CD4-positive, alpha-beta memory T cell (primary cell): ENCODE data around the gene SETBP1. TPM values are rescaled to one million over a fixed set of nuclear protein-coding genes. Genes with fewer than 3 reads are reported as not detected.

Experiments
- CTCF ChIA-PET: fragments of 350-600 bp; sonication (Branson Sonifier 250); formaldehyde crosslinking; loops from one replicate; lab custom pipeline; 2021; ENCODE audit warnings: inconsistent platforms; ENCODE audit not compliant: partially characterized antibody; lab: Charles Lee
- POLR2A ChIA-PET: fragments of 350-600 bp; sonication (Branson Sonifier 250); formaldehyde crosslinking; loops from one replicate; lab custom pipeline; 2021; ENCODE audit not compliant: partially characterized antibody; lab: Charles Lee
- DNase-seq, 5 donors: peaks; one replicate each; pipeline versions ENCODE4 v3.0.0 to v3.0.0-alpha.2; 2020 to 2022; ENCODE audit warnings: mixed read lengths in 1 of 5
- H3K27ac ChIP-seq: one replicate; pipeline ENCODE4 v1.7.0; 2013; ENCODE audit warnings: low read depth, low read length
- H3K27me3 ChIP-seq: 2 replicates; pipeline ENCODE4 v1.7.0; 2013; ENCODE audit warnings: mild to moderate bottlenecking, low read length, moderate library complexity; ENCODE audit not compliant: insufficient read depth
- H3K36me3 ChIP-seq: 2 replicates; pipeline ENCODE4 v1.7.0; 2013; ENCODE audit warnings: mild to moderate bottlenecking, low read length, moderate library complexity; ENCODE audit not compliant: insufficient read depth
- H3K4me1 ChIP-seq: 2 replicates; pipeline ENCODE4 v1.7.0; 2013; ENCODE audit warnings: mild to moderate bottlenecking, low read length, moderate library complexity; ENCODE audit not compliant: insufficient read depth
- H3K4me3 ChIP-seq, 2 donors: one replicate each; pipeline ENCODE4 v1.7.0; 2013; ENCODE audit warnings: low read length in 2 of 2, mild to moderate bottlenecking in 1 of 2
- H3K9me3 ChIP-seq, 2 donors: one replicate each; pipeline ENCODE4 v1.7.0; 2013; ENCODE audit warnings: low read length in 2 of 2, control low read depth in 1 of 2; ENCODE audit not compliant: control insufficient read depth in 1 of 2
- H3K27ac Mint-ChIP-seq, 7 donors: one replicate each; pipeline ENCODE4 v1.8.0; 2020 to 2021; ENCODE audit warnings: mixed read lengths in 7 of 7, mild to moderate bottlenecking in 6 of 7, inconsistent platforms in 3 of 7, moderate library complexity in 3 of 7
- H3K27me3 Mint-ChIP-seq, 2 donors: one replicate each; pipeline ENCODE4 v1.8.0; 2020 to 2021; ENCODE audit warnings: mixed read lengths in 2 of 2
- H3K36me3 Mint-ChIP-seq, 2 donors: one replicate each; pipeline ENCODE4 v1.8.0; 2020 to 2021; ENCODE audit warnings: mixed read lengths in 2 of 2, inconsistent platforms in 1 of 2, mild to moderate bottlenecking in 1 of 2
- H3K4me1 Mint-ChIP-seq, 4 donors: one replicate each; pipeline ENCODE4 v1.8.0; 2020 to 2021; ENCODE audit warnings: mixed read lengths in 4 of 4, mild to moderate bottlenecking in 1 of 4
- H3K4me3 Mint-ChIP-seq, 8 donors: one replicate each; pipeline ENCODE4 v1.8.0; 2020 to 2021; ENCODE audit warnings: mixed read lengths in 8 of 8, mild to moderate bottlenecking in 7 of 8, moderate library complexity in 6 of 8, inconsistent platforms in 3 of 8
- H3K9me3 Mint-ChIP-seq, 8 donors: one replicate each; pipeline ENCODE4 v1.8.0; 2020 to 2021; ENCODE audit warnings: mixed read lengths in 8 of 8, mild to moderate bottlenecking in 5 of 8, inconsistent platforms in 3 of 8, moderate library complexity in 1 of 8
- intact Hi-C: fragments of 100-400 bp; cut with micrococcal nuclease; formaldehyde crosslinking; loops from one replicate; pipeline ENCODE4 v1.15.1; 2023
- polyA plus RNA-seq, 2 donors: library from polyadenylated mRNA; unstranded; fragments of 300-500 nt; fragmentation: Illumina TruSeq; gene quantifications; one replicate each; pipeline ENCODE4 v1.2.3, GENCODE V29; 2021
- total RNA-seq, 2 experiments: library from RNA; stranded (reverse); gene quantifications; one replicate each; pipeline ENCODE4 v1.2.3, GENCODE V29; 2021

SETBP1 gene
- total and polyA plus RNA-seq, 4 experiments from 2014 or later: 0.03 to 0.21 (median 0.09) TPM; not detected in 1

DNA sequence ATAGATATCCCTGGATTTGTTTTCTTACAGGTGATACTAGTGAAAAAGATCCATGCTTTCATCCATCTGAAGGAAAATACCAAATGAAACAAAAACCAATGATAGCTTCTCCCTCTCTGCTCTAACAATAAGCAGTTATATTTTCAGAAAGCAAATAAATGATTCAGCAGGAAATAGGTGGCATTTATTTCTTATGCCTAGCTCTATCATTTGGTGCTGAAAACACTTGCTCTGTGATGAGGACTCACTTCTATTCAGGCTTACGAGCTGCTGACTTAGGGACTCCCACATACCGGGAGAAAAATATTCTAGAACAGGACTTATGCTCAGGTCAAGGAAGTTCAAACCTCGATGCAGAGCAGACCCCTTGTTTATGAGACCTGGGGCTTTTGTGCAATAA is 142.6 kb downstream of the SETBP1 start:
- H3K4me3 ChIP-seq: no peak overlapping the region
- no peaks in the 10 kb centered on the region for H3K36me3 Mint-ChIP-seq
- intact Hi-C loops: no loop called here
- ChIA-PET CTCF (no interaction called here), POLR2A (no interaction called here)
- peaks cover 0 to 2% (median 0%) of the 10 kb centered on the region in 8 donors for H3K9me3 Mint-ChIP-seq
- no peak overlapping the region for H3K27ac Mint-ChIP-seq
- H3K4me1 ChIP-seq: no peaks in the 10 kb centered on the region
- peaks cover 0 to 1% of the 10 kb centered on the region in 2 donors for H3K27me3 Mint-ChIP-seq
- peaks cover 0 to 2% (median 0%) of the 10 kb centered on the region in 4 donors for H3K4me1 Mint-ChIP-seq
- H3K27ac ChIP-seq: no peak overlapping the region
- H3K36me3 ChIP-seq: no peaks in the 10 kb centered on the region
- no peaks in the 10 kb centered on the region for H3K9me3 ChIP-seq
- no peak overlapping the region for H3K4me3 Mint-ChIP-seq
- H3K27me3 ChIP-seq: no peaks in the 10 kb centered on the region
- no peak for DNase-seq

DNA sequence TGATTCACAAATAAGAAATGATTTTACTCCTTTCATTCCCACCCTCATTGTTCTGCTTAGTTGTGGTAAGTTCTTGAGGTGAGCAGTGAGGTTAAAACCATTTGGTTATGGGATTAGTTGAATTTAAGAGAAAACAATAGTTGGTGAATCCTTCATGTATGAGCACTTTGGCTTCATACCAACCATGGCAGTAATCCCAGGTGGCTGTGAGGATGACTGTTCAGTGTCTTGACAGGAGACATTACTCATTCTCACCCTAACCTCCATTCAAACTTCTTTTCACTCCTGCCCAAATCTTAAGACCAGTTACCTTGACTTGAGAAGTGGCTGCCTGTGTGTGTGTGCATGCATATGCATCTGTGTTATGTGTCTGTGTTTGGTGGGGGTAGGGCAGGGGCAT is 143.1 kb downstream of the SETBP1 start:
- Mint-ChIP-seq H3K4me1 (peaks cover 0 to under 1% (median 0%) of the 10 kb centered on the region in 4 donors), H3K36me3 (no peaks in the 10 kb centered on the region), H3K4me3 (no peak overlapping the region), H3K27me3 (peaks cover 0 to 1% of the 10 kb centered on the region in 2 donors), H3K9me3 (peaks cover 0 to 2% (median 0%) of the 10 kb centered on the region in 8 donors), H3K27ac (no peak overlapping the region)
- Histone ChIP-seq H3K36me3 (no peaks in the 10 kb centered on the region), H3K4me3 (no peak overlapping the region), H3K4me1 (no peaks in the 10 kb centered on the region), H3K27ac (no peak overlapping the region), H3K9me3 (no peaks in the 10 kb centered on the region), H3K27me3 (no peaks in the 10 kb centered on the region)
- no peak for DNase-seq
- intact Hi-C loops: no loop called here
- POLR2A ChIA-PET: no interaction called here
- CTCF ChIA-PET: no interaction called here

DNA sequence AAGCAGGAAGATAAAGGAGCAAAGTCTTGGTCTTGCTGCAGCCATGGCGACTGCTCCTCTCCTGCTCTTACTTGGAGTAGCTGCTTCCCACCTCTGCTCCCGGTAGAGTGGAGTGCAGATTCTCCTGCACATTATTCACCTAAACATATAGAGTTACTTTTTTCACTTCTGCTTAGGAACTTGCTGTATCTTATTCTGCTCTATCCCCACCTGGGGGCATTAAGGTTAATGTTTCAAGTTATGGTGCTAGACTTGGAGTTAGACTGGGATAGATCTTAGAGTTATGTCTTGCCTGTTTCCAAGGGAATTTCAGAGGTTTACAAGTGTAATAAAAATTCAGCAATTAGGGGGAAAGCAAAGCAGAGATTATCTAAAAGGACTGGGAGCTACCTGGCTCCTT is 144.2 kb downstream of the SETBP1 start:
- Histone ChIP-seq H3K27me3 (no peaks in the 10 kb centered on the region), H3K27ac (no peak overlapping the region), H3K36me3 (no peaks in the 10 kb centered on the region), H3K4me1 (no peaks in the 10 kb centered on the region), H3K9me3 (no peaks in the 10 kb centered on the region), H3K4me3 (no peak overlapping the region)
- Mint-ChIP-seq H3K36me3 (no peaks in the 10 kb centered on the region), H3K9me3 (peaks cover 0 to 2% (median 0%) of the 10 kb centered on the region in 8 donors), H3K27ac (no peak overlapping the region), H3K27me3 (peaks cover 0 to 1% of the 10 kb centered on the region in 2 donors), H3K4me1 (no peaks in the 10 kb centered on the region), H3K4me3 (no peak overlapping the region)
- intact Hi-C loops: no loop called here
- ChIA-PET CTCF (no interaction called here), POLR2A (no interaction called here)
- DNase-seq: no peak

DNA sequence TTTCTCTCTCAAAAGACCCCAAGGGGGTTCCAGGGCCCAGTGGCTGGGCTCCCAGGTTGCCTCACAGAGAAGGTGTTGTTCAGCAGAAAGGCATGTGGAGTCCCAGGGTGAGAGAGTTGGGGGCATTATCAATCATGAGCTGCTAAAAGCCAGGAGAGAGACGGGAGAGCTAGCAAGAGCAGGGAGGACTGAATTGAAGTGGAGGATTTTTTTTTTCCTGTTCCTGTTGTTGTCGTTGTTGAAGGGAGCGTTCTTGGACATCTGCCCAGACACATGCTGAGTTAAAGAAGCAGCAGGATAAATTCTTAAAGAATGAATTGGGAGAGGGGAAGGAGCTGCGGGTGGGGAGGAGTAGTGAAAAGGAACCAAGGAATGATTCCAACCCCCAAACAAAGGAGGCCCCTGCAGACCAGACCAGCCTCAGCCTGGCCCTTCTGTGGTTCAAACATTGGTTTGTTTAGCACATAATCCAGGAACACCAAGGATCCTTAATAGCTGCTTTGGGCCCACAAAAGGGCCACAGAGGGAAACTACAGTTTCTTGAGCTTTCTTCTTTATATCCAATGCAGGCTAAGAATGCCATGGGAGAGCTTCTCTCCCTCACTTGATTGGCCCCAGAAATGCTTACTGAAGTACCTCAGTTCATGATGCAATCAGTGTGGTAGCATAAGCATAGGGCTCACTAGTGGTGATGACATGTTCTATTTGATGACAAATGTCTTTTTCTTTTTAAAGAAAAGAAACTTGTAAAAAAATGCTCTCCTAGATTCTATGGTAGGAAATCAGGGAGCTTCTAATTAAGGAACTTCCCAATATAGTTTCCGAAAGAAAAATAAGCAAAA is 146.0 kb downstream of the SETBP1 start:
- Mint-ChIP-seq H3K27me3 (peaks cover 0 to 1% of the 10 kb centered on the region in 2 donors), H3K36me3 (no peaks in the 10 kb centered on the region), H3K27ac (no peak overlapping the region), H3K4me1 (peaks cover 0 to 2% (median 0%) of the 10 kb centered on the region in 4 donors), H3K9me3 (peaks cover 0 to 2% (median 0%) of the 10 kb centered on the region in 8 donors), H3K4me3 (no peak overlapping the region)
- H3K27me3 ChIP-seq: no peaks in the 10 kb centered on the region
- POLR2A ChIA-PET: no interaction called here
- no peak for DNase-seq
- intact Hi-C loops: no loop called here
- H3K9me3 ChIP-seq: no peaks in the 10 kb centered on the region
- no peaks in the 10 kb centered on the region for H3K36me3 ChIP-seq
- H3K27ac ChIP-seq: no peak overlapping the region
- H3K4me1 ChIP-seq: no peaks in the 10 kb centered on the region
- CTCF ChIA-PET: interaction anchor here (0.9 to 1.3 kb wide), 2 partner anchors 12 to 15 kb away, joined by 3 to 5 read pairs; no protein-coding TSS in a partner anchor
- H3K4me3 ChIP-seq: no peak overlapping the region

DNA sequence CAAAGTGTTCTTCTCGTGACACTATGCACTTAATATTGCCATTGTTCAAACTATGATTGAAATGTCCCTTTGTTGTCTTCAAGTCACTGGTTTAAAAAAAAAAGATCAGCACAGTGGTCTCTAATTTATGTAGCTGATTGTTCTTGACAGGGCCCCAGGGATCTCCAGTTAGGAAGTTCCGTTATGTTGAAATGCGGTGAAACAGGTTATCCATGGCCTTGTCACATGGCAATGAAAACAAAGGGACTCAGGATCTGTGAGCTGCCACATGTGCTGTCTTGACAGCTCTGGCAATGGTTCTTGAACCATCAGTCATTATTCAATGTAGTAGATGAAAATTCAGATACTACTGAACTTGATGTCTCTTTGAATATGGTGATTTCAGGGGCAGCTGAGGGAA is 147.4 kb downstream of the SETBP1 start:
- H3K9me3 Mint-ChIP-seq: peaks cover 0 to 2% (median 0%) of the 10 kb centered on the region in 8 donors
- H3K9me3 ChIP-seq: no peaks in the 10 kb centered on the region
- no peak overlapping the region for H3K27ac Mint-ChIP-seq
- intact Hi-C loops: no loop called here
- ChIA-PET CTCF (interaction anchor here (0.9 kb wide), 1 partner anchor 11 kb away, joined by 3 read pairs; no protein-coding TSS in a partner anchor), POLR2A (no interaction called here)
- H3K4me3 Mint-ChIP-seq: no peak overlapping the region
- H3K4me1 Mint-ChIP-seq: peaks cover 0 to 2% (median 0%) of the 10 kb centered on the region in 4 donors
- no peaks in the 10 kb centered on the region for H3K36me3 Mint-ChIP-seq
- DNase-seq: no peak
- H3K4me3 ChIP-seq: no peak overlapping the region
- H3K27me3 Mint-ChIP-seq: peaks cover 0 to 1% of the 10 kb centered on the region in 2 donors
- H3K36me3 ChIP-seq: no peaks in the 10 kb centered on the region
- H3K27ac ChIP-seq: no peak overlapping the region
- H3K27me3 ChIP-seq: no peaks in the 10 kb centered on the region
- no peaks in the 10 kb centered on the region for H3K4me1 ChIP-seq

DNA sequence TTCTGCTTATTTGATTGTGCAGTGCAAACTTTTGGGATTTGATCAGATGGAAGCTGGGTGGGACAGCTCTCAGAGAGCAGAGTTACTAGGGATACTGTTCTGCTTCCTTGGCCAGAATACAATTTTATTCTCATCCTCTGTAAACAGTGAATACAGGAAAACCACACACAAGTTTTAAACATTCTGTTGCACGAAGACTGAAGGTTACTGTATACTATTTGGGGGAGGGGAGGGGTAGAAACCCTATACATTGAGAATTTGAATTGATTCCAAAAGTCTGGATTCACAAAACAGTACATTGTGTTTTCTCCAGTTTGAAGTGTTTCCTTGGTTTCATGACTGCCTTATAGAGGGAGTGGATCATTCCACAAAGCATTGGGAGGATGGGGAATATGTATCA is 149.9 kb downstream of the SETBP1 start:
- no peak overlapping the region for H3K4me3 ChIP-seq
- Mint-ChIP-seq H3K27me3 (peaks cover 0 to 1% of the 10 kb centered on the region in 2 donors), H3K27ac (peak overlapping the region in 1 of 7 donors; percentile 2), H3K4me1 (peaks cover 0 to 3% (median under 1%) of the 10 kb centered on the region in 4 donors), H3K4me3 (no peak overlapping the region), H3K36me3 (no peaks in the 10 kb centered on the region), H3K9me3 (peaks cover 0 to 1% (median 0%) of the 10 kb centered on the region in 8 donors)
- ChIA-PET CTCF (interaction anchor here (1.0 kb wide), 1 partner anchor 111 kb away, joined by 3 read pairs; no protein-coding TSS in a partner anchor), POLR2A (no interaction called here)
- no peak for DNase-seq
- no peaks in the 10 kb centered on the region for H3K4me1 ChIP-seq
- H3K36me3 ChIP-seq: no peaks in the 10 kb centered on the region
- intact Hi-C loops: no loop called here
- no peaks in the 10 kb centered on the region for H3K9me3 ChIP-seq
- H3K27me3 ChIP-seq: no peaks in the 10 kb centered on the region
- H3K27ac ChIP-seq: no peak overlapping the region

DNA sequence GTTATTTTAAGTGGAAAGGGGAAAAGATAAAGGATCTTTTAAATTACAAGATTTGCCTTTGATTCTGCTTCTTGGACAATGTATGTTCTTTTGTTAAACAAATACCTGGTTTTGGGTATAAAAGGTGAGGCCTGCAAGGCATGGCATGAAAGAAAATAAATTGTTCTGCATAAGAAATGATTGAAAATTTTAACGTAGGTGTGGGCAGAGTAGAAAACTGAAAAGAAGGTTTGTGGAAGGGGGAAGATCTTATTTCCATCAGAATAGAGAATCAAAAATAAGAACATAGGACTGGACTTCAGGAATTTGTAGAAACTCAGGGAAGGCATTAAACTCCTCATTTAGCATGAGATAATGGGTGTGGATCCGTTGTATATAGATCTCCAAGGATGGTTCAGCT is 153.1 kb downstream of the SETBP1 start:
- CTCF ChIA-PET: no interaction called here
- Mint-ChIP-seq H3K4me3 (no peak overlapping the region), H3K9me3 (no peaks in the 10 kb centered on the region), H3K36me3 (no peaks in the 10 kb centered on the region), H3K27me3 (no peaks in the 10 kb centered on the region), H3K27ac (no peak overlapping the region), H3K4me1 (peaks cover 0 to 7% (median 3%) of the 10 kb centered on the region in 4 donors)
- H3K27me3 ChIP-seq: no peaks in the 10 kb centered on the region
- no peaks in the 10 kb centered on the region for H3K36me3 ChIP-seq
- H3K9me3 ChIP-seq: no peaks in the 10 kb centered on the region
- no peak overlapping the region for H3K27ac ChIP-seq
- H3K4me3 ChIP-seq: no peak overlapping the region
- intact Hi-C loops: no loop called here
- H3K4me1 ChIP-seq: peaks cover 3% of the 10 kb centered on the region
- DNase-seq: no peak
- POLR2A ChIA-PET: no interaction called here
